Memory B cell (primary cell): ENCODE data around the gene FNBP1.
"Not testable (repeated sequence)": the region's sequence is repeated elsewhere in the genome, so short reads cannot be mapped to it uniquely, and the experiment has no call there.

ENCODE experiments used
- ATAC-seq: fragments of 150-1000 bp; cut with Tn5 transposase; 2 replicates; pipeline ENCODE4 v1.10.0; 2021; ENCODE audit warnings: low read depth, mild to moderate bottlenecking, moderate library complexity
- DNase-seq, 2 donors: peaks; one replicate each; pipeline ENCODE4 v3.0.0; 2022; ENCODE audit warnings: low spot score in 2 of 2
- H3K27ac Mint-ChIP-seq: one replicate; pipeline ENCODE4 v1.8.0; 2022; ENCODE audit warnings: mild to moderate bottlenecking, moderate library complexity, mixed read lengths
- H3K27me3 Mint-ChIP-seq: one replicate; pipeline ENCODE4 v1.8.0; 2022; ENCODE audit warnings: mixed read lengths
- H3K36me3 Mint-ChIP-seq: one replicate; pipeline ENCODE4 v1.8.0; 2022; ENCODE audit warnings: mild to moderate bottlenecking, mixed read lengths
- H3K4me1 Mint-ChIP-seq: one replicate; pipeline ENCODE4 v1.8.0; 2022; ENCODE audit warnings: mixed read lengths
- H3K4me3 Mint-ChIP-seq: one replicate; pipeline ENCODE4 v1.8.0; 2022; ENCODE audit warnings: mild to moderate bottlenecking, moderate library complexity, mixed read lengths
- H3K9me3 Mint-ChIP-seq: one replicate; pipeline ENCODE4 v1.8.0; 2022; ENCODE audit warnings: mixed read lengths

Gene FNBP1

DNA sequence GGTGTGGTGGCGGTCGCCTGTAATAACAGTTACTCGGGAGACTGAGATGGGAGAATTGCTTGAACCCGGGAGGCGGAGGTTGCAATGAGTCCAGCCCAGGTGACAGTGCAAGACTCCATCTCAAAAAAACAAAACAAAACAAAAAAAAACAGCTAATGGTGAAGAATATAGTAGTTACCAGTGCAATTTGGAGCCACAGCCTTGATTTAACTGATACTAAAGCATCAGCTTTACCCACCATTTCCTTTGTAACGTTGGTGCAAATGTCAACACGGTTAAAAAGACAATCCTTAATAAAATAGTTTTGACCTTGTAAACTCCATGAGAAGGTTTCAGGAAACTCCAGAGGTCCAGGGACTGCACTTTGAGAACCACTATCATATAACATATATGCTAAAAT is 41.8 kb downstream of the FNBP1 start:
- Mint-ChIP-seq H3K9me3 (no peaks in the 10 kb centered on the region), H3K36me3 (peaks cover 10% of the 10 kb centered on the region), H3K4me3 (no peak overlapping the region), H3K27ac (peak overlapping the region; percentile 100), H3K27me3 (no peaks in the 10 kb centered on the region), H3K4me1 (peaks cover 25% of the 10 kb centered on the region)
- DNase-seq = no peak
- ATAC-seq = no peak

- Mint-ChIP-seq H3K27ac (peak overlapping the region; percentile 100), H3K4me1 (peaks cover 36% of the 10 kb centered on the region), H3K4me3 (peak overlapping the region; percentile 11), H3K9me3 (no peaks in the 10 kb centered on the region), H3K27me3 (no peaks in the 10 kb centered on the region), H3K36me3 (peaks cover 11% of the 10 kb centered on the region)
- ATAC-seq (no peak), DNase-seq (no peak)
These were observed 43.9 kb downstream of the FNBP1 start for GRCh38 chr9:129999141-129999510.

DNA sequence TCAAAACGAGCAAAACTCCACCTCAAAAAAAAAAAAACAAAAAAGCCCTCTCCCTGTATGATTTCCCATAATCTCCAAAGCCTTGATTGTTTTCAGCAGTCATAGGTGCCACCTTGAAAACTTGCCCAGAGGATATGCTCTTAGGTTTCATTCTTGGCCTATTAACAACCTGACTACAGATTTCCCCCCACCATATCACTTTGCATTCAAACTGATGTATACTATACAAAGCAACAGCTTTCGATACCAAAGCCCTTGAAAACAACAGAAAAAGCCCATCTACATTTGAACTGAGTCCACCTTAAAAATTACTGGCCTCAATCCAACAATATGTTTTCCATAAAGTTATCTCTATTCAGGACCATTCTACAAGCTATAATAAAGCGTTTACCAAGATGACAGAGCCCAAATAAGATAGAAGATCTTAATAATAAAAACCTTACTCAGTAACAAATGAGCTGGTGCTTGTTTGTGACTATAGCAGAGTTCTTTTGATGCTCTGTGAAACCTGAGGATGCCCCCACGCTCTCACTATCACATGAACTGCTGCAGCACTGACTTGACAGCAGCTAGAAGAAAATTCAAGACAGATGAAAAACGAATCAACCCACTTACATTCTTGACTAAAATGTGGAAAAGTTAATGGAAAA is 44.4 kb downstream of the FNBP1 start:
- Mint-ChIP-seq H3K4me1 (peaks cover 36% of the 10 kb centered on the region), H3K36me3 (peaks cover 14% of the 10 kb centered on the region)

GRCh38 chr9:129997706-129998105 is 45.3 kb downstream of the FNBP1 start:
- H3K4me3 Mint-ChIP-seq = not testable (repeated sequence)

More for the DNA sequence above, 44.4 kb downstream of the FNBP1 start:
- ATAC-seq (no peak), DNase-seq (no peak)
- no peaks in the 10 kb centered on the region for H3K9me3 Mint-ChIP-seq
- peak overlapping the region; percentile 100 for H3K27ac Mint-ChIP-seq
- H3K27me3 Mint-ChIP-seq = no peaks in the 10 kb centered on the region
- peak overlapping the region; percentile 51 for H3K4me3 Mint-ChIP-seq

GRCh38 chr9:129996161-129996830 is 46.7 kb downstream of the FNBP1 start:
- H3K27me3 Mint-ChIP-seq = no peaks in the 10 kb centered on the region
- H3K36me3 Mint-ChIP-seq = peaks cover 9% of the 10 kb centered on the region
- peak overlapping the region; percentile 100 for H3K27ac Mint-ChIP-seq
- ATAC-seq = peak; percentile 51
- peaks cover 34% of the 10 kb centered on the region for H3K4me1 Mint-ChIP-seq
- no peak for DNase-seq
- H3K9me3 Mint-ChIP-seq = no peaks in the 10 kb centered on the region
- H3K4me3 Mint-ChIP-seq = peak overlapping the region; percentile 90

More at GRCh38 chr9:129997706-129998105, 45.3 kb downstream of the FNBP1 start:
- not testable (repeated sequence) for ATAC-seq, DNase-seq, H3K9me3 Mint-ChIP-seq, H3K27me3 Mint-ChIP-seq
- peak overlapping the region; percentile 100 for H3K27ac Mint-ChIP-seq
- peaks cover 13% of the 10 kb centered on the region for H3K36me3 Mint-ChIP-seq
- peaks cover 35% of the 10 kb centered on the region for H3K4me1 Mint-ChIP-seq

GRCh38 chr9:129995409-129996160 is 47.4 kb downstream of the FNBP1 start:
- peak overlapping the region; percentile 90 for H3K4me3 Mint-ChIP-seq
- no peaks in the 10 kb centered on the region for H3K9me3 Mint-ChIP-seq
- no peaks in the 10 kb centered on the region for H3K27me3 Mint-ChIP-seq
- ATAC-seq = no peak
- peak overlapping the region; percentile 100 for H3K27ac Mint-ChIP-seq
- peaks cover 36% of the 10 kb centered on the region for H3K4me1 Mint-ChIP-seq
- no peak for DNase-seq
- H3K36me3 Mint-ChIP-seq = peaks cover 11% of the 10 kb centered on the region

DNA sequence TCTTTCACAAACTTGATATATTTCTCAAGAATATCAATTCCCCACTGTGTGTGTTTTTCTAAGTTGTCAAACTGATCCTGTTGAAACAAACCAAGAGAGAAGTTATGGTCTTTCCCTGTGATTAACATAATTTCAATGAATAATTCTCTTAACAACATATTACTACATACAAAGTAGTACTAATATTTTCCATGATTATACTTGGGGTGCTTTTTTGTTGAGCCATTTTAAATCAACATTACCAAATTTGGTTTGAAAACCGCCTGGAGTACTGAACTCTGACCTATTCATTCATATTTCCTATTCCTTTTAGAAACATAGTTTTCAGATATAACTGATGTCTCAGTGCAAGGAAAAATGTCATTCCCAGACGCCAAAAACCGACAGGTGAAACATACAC is 48.1 kb downstream of the FNBP1 start:
- Mint-ChIP-seq H3K27me3 (no peaks in the 10 kb centered on the region), H3K36me3 (peaks cover 13% of the 10 kb centered on the region), H3K9me3 (no peaks in the 10 kb centered on the region), H3K27ac (peak overlapping the region; percentile 100), H3K4me1 (peaks cover 41% of the 10 kb centered on the region), H3K4me3 (peak overlapping the region; percentile 50)
- ATAC-seq (no peak), DNase-seq (no peak)

DNA sequence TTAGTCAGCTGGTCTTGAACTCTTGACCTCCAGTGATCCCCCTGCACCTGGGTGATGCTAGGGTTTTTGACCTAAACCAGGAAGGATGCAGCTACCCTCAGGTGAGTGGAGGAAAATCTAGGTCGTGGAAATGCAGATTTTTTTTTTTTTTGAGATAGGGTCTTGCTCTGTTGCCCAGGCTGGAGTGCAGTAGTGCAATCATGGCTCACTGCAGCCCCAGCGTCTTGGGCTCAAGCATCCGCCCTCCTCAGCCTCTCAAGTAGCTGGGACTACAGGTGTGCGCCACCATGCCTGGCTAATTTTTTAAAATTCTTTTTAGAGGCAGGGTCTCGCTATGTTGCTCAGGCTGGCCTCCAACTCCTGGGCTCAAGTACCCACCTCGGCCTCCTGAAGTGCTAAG is 51.9 kb downstream of the FNBP1 start:
- Mint-ChIP-seq H3K4me3 (peak overlapping the region; percentile 8), H3K4me1 (peaks cover 48% of the 10 kb centered on the region), H3K27ac (peak overlapping the region; percentile 98), H3K36me3 (peaks cover 15% of the 10 kb centered on the region)
- DNase-seq, H3K27me3 Mint-ChIP-seq, H3K9me3 Mint-ChIP-seq, ATAC-seq: not testable (repeated sequence)

GRCh38 chr9:129990269-129991010 is 52.5 kb downstream of the FNBP1 start:
- peak overlapping the region; percentile 98 for H3K27ac Mint-ChIP-seq
- H3K27me3 Mint-ChIP-seq = no peaks in the 10 kb centered on the region
- peak overlapping the region; percentile 78 for H3K4me3 Mint-ChIP-seq
- DNase-seq (peak; percentile 50 to 60), ATAC-seq (peak; percentile 53)
- H3K9me3 Mint-ChIP-seq = no peaks in the 10 kb centered on the region
- peaks cover 17% of the 10 kb centered on the region for H3K36me3 Mint-ChIP-seq
- H3K4me1 Mint-ChIP-seq = peaks cover 44% of the 10 kb centered on the region

- Mint-ChIP-seq H3K27ac (peak overlapping the region; percentile 98), H3K4me1 (peaks cover 44% of the 10 kb centered on the region), H3K9me3 (no peaks in the 10 kb centered on the region), H3K27me3 (no peaks in the 10 kb centered on the region), H3K4me3 (peak overlapping the region; percentile 69), H3K36me3 (peaks cover 20% of the 10 kb centered on the region)
- DNase-seq (no peak), ATAC-seq (no peak)
These were observed 53.2 kb downstream of the FNBP1 start for GRCh38 chr9:129989740-129990139.

DNA sequence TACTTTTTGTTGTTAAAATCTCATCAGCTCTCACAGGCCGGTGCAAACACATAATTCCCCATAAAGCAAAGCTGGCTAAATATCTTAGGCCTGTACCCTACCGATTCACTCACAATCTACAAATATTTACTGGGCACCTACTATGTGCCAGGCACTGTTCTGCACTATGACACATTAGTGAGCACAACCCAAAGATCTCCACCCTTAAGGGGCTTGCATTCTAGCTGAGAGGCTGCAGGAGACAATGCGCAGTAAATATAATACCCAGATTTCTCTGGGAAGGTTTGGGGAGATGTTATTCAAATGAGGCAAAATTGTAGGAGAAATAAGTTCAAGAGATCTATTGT is 53.7 kb downstream of the FNBP1 start:
- Mint-ChIP-seq H3K27ac (peak overlapping the region; percentile 98), H3K27me3 (no peaks in the 10 kb centered on the region), H3K9me3 (no peaks in the 10 kb centered on the region), H3K36me3 (peaks cover 22% of the 10 kb centered on the region), H3K4me3 (peak overlapping the region; percentile 69), H3K4me1 (peaks cover 45% of the 10 kb centered on the region)
- DNase-seq (peak in 1 of 2 donors; percentile 58), ATAC-seq (no peak)

- Mint-ChIP-seq H3K4me3 (peak overlapping the region; percentile 69), H3K36me3 (peaks cover 18% of the 10 kb centered on the region), H3K27ac (peak overlapping the region; percentile 98), H3K9me3 (no peaks in the 10 kb centered on the region), H3K27me3 (no peaks in the 10 kb centered on the region), H3K4me1 (peaks cover 40% of the 10 kb centered on the region)
- peak; percentile 78 for ATAC-seq
- peak in 1 of 2 donors; percentile 78 for DNase-seq
These were observed 54.2 kb downstream of the FNBP1 start for GRCh38 chr9:129988607-129989361.

DNA sequence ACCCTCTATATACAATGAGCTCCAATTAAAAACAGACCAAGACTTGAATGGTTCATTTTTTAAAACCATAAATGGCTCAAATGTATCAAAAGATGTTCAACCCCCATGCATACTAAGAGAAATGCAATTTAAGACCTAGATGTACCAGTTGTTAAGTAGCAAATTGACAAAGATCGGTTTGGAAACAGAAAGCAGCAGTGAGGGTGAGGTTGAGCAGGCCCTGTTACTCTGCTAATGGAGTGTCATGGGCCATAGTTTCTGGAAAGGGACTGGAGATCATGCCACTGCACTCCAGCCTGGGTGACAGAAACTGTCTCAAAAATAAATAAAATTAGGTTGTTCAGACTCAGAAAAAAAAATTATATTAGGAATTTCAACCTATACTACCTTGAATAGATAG is 55.0 kb downstream of the FNBP1 start:
- peaks cover 18% of the 10 kb centered on the region for H3K36me3 Mint-ChIP-seq
- H3K9me3 Mint-ChIP-seq = no peaks in the 10 kb centered on the region
- H3K4me3 Mint-ChIP-seq = peak overlapping the region; percentile 19
- peak overlapping the region; percentile 98 for H3K27ac Mint-ChIP-seq
- no peaks in the 10 kb centered on the region for H3K27me3 Mint-ChIP-seq
- ATAC-seq (no peak), DNase-seq (no peak)
- H3K4me1 Mint-ChIP-seq = peaks cover 40% of the 10 kb centered on the region
